OCI-LY3 (cell line): ENCODE measurements around the gene SIN3A.
"Not testable (repeated sequence)": the region's sequence is repeated elsewhere in the genome, so short reads cannot be mapped to it uniquely, and the experiment has no call there.

Experiments
- H2AFZ ChIP-seq: fragments of 200-600, 300-600 bp; shearing (Covaris generic); 2 replicates; pipeline ENCODE4 v1.6.0; 2014; ENCODE audit warnings: antibody characterized with exemption, low read depth, low read length
- H3K27ac ChIP-seq: fragments of 200-600, 300-600 bp; sonication (generic); 2 replicates; pipeline ENCODE4 v1.5.1; 2014; ENCODE audit warnings: mild to moderate bottlenecking, low read length, moderate library complexity, mixed read lengths
- H3K27me3 ChIP-seq: fragments of 200-600, 300-600 bp; sonication (generic); 2 replicates; pipeline ENCODE4 v1.6.1; 2014; ENCODE audit warnings: low read depth, low read length, mixed read lengths
- H3K36me3 ChIP-seq: fragments of 200-600, 300-600 bp; sonication (generic); replicated peaks from 2 replicates; pipeline ENCODE3; 2014; ENCODE audit warnings: low read depth, low read length, mixed read lengths
- H3K4me1 ChIP-seq: fragments of 300-600, 200-600 bp; sonication (generic); 2 replicates; pipeline ENCODE4 v1.6.1; 2014; ENCODE audit warnings: low read length, mixed read lengths
- H3K4me2 ChIP-seq: fragments of 200-600, 300-600 bp; sonication (generic); 2 replicates; pipeline ENCODE4 v1.6.1; 2014; ENCODE audit warnings: low read length, mixed read lengths
- H3K4me3 ChIP-seq: fragments of 300-600, 200-600 bp; sonication (generic); 2 replicates; pipeline ENCODE4 v1.5.1; 2014; ENCODE audit warnings: antibody characterized with exemption, mild to moderate bottlenecking, low read length, moderate library complexity
- H3K79me2 ChIP-seq: fragments of 300-600, 200-600 bp; shearing (Covaris generic); 2 replicates; pipeline ENCODE4 v1.6.1; 2014; ENCODE audit warnings: mild to moderate bottlenecking, low read length, mixed read lengths
- H3K9ac ChIP-seq: fragments of 300-600, 200-600 bp; shearing (Covaris generic); 2 replicates; pipeline ENCODE4 v1.6.0; 2014; ENCODE audit warnings: mild to moderate bottlenecking, low read length, moderate library complexity
- H3K9me3 ChIP-seq: fragments of 200-600, 300-600 bp; shearing (Covaris generic); 2 replicates; pipeline ENCODE4 v1.6.1; 2014; ENCODE audit warnings: low read length, mixed read lengths; ENCODE audit not compliant: insufficient read depth
- H4K20me1 ChIP-seq: fragments of 200-600, 300-600 bp; sonication (generic); 2 replicates; pipeline ENCODE4 v1.6.1; 2016; ENCODE audit warnings: low read length, mixed read lengths; ENCODE audit not compliant: insufficient read depth
- EZH2phosphoT487 ChIP-seq: fragments of 200-600 bp; shearing (Covaris generic); IDR thresholded peaks from 2 replicates; pipeline ENCODE4 v1.6.1; 2018; ENCODE audit warnings: antibody characterized with exemption, mixed run types, low read depth
- TF ChIP-seq, protein P1 (sequence below): fragments of 200-600, 300-600 bp; sonication (generic); IDR thresholded peaks from 2 replicates; pipeline ENCODE4 v1.5.1; 2014; ENCODE audit warnings: antibody characterized with exemption, low read length, low read depth

Gene SIN3A

DNA sequence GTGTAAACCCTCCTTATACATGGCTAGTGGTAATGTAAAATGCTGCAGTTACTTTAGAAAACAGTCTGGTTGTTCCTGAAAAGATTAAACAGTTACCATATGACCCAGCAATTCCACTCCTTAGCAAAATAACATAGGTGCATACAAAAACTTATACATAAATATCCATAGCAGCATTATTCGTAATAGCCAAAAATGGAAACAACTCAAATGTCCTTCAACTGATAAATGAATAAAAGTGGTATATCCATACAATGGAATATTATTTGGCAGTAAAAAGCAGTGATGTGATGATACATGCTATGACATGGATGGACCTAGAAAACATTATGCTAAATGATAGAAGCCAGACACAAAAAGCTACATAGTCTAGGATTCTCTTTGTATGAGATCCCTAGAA lies 31.6 kb upstream of the SIN3A start:
- TF ChIP-seq, protein P1, sequence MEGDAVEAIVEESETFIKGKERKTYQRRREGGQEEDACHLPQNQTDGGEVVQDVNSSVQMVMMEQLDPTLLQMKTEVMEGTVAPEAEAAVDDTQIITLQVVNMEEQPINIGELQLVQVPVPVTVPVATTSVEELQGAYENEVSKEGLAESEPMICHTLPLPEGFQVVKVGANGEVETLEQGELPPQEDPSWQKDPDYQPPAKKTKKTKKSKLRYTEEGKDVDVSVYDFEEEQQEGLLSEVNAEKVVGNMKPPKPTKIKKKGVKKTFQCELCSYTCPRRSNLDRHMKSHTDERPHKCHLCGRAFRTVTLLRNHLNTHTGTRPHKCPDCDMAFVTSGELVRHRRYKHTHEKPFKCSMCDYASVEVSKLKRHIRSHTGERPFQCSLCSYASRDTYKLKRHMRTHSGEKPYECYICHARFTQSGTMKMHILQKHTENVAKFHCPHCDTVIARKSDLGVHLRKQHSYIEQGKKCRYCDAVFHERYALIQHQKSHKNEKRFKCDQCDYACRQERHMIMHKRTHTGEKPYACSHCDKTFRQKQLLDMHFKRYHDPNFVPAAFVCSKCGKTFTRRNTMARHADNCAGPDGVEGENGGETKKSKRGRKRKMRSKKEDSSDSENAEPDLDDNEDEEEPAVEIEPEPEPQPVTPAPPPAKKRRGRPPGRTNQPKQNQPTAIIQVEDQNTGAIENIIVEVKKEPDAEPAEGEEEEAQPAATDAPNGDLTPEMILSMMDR = no peak
- TF ChIP-seq EZH2phosphoT487 = no peak
- Histone ChIP-seq H2AFZ (no peak overlapping the region), H3K79me2 (no peaks in the 10 kb centered on the region), H3K9me3 (no peaks in the 10 kb centered on the region), H3K36me3 (peaks cover 26% of the 10 kb centered on the region), H3K27ac (no peak overlapping the region), H3K27me3 (no peaks in the 10 kb centered on the region), H3K4me3 (no peak overlapping the region), H3K4me1 (no peaks in the 10 kb centered on the region), H3K9ac (no peak overlapping the region), H3K4me2 (no peak overlapping the region), H4K20me1 (no peaks in the 10 kb centered on the region)

DNA sequence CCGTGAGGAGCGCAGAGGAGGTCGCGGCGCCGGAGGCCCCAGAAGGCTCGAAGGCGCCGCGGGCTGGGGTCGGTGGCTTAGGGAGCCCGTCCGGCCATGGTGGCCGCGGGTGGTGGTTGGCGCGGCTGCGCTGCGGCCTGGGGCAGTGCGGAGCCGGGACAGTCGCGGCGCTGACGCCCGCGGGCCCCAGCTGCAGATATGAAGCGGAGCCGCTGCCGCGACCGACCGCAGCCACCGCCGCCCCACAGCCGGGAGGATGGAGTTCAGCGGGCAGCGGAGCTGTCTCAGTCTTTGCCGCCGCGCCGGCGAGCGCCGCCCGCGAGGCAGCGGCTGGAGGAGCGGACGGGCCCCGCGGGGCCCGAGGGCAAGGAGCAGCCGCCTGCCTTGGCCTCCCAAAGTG lies 29.0 kb upstream of the SIN3A start:
- H2AFZ ChIP-seq, H3K27me3 ChIP-seq, H3K4me1 ChIP-seq, H3K9ac ChIP-seq, H4K20me1 ChIP-seq, H3K79me2 ChIP-seq, H3K9me3 ChIP-seq, H3K27ac ChIP-seq, H3K4me3 ChIP-seq, H3K4me2 ChIP-seq: not testable (repeated sequence)
- H3K36me3 ChIP-seq = peaks cover 24% of the 10 kb centered on the region

GRCh38 chr15:75479670-75480069 lies 28.2 kb upstream of the SIN3A start:
- Histone ChIP-seq H3K4me3 (no peak overlapping the region), H3K9me3 (no peaks in the 10 kb centered on the region), H3K36me3 (peaks cover 24% of the 10 kb centered on the region), H3K27ac (no peak overlapping the region), H3K9ac (no peak overlapping the region), H3K27me3 (no peaks in the 10 kb centered on the region), H4K20me1 (no peaks in the 10 kb centered on the region), H2AFZ (no peak overlapping the region), H3K79me2 (no peaks in the 10 kb centered on the region), H3K4me2 (no peak overlapping the region), H3K4me1 (no peaks in the 10 kb centered on the region)
- TF ChIP-seq, protein P1 = no peak
- TF ChIP-seq EZH2phosphoT487 = no peak

DNA sequence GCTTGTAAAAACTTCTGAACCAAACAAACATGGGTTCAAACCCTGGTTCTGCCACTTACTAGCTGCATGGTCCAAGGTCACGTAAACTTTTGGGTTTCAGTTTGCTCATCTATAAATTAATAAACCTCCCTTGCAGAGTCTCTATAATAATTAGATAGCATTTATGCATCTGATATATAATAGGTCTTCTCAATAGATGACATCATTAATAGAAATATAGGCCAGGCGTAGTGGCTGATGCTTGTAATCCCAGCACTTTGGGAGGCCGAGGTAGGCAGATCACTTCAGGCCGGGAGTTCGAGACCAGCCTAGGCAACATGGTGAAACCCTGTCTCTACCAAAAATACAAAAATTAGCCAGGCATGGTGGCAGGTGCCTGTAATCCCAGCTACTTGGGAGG lies 25.6 kb upstream of the SIN3A start:
- not testable (repeated sequence) for H3K4me3 ChIP-seq, H3K4me2 ChIP-seq, H3K27me3 ChIP-seq, H3K27ac ChIP-seq, H3K4me1 ChIP-seq, H2AFZ ChIP-seq, H3K9me3 ChIP-seq, H4K20me1 ChIP-seq, H3K79me2 ChIP-seq, H3K9ac ChIP-seq
- H3K36me3 ChIP-seq = peaks cover 11% of the 10 kb centered on the region

GRCh38 chr15:75468913-75469598 lies 17.6 kb upstream of the SIN3A start:
- Histone ChIP-seq H3K4me3 (no peak overlapping the region), H4K20me1 (0 out of 2 replicates have a peak, but pooled peaks cover 7% of the 10 kb centered on the region), H3K27ac (no peak overlapping the region), H3K27me3 (no peaks in the 10 kb centered on the region), H3K9me3 (no peaks in the 10 kb centered on the region), H3K4me2 (no peak overlapping the region), H2AFZ (no peak overlapping the region), H3K79me2 (no peaks in the 10 kb centered on the region), H3K9ac (no peak overlapping the region), H3K36me3 (peaks cover 32% of the 10 kb centered on the region), H3K4me1 (no peaks in the 10 kb centered on the region)
- no peak for TF ChIP-seq EZH2phosphoT487
- TF ChIP-seq, protein P1 = no peak
